BLaER1 treated with 17β-estradiol and CSF1 and Interleukin-3, amounts not matched to agents 10 nM and 100 nM (cell line): ENCODE results near the gene RABGAP1L.
"Not testable (repeated sequence)": the region's sequence is repeated elsewhere in the genome, so short reads cannot be mapped to it uniquely, and the experiment has no call there.

Experiments
- H3K27ac ChIP-seq, 11 experiments: shearing (Covaris generic); formaldehyde crosslinking; 2 replicates each; pipeline ENCODE4 v1.8.1; 2022
- H3K27me3 ChIP-seq, 11 experiments: shearing (Covaris generic); formaldehyde crosslinking; 2 replicates each; pipeline ENCODE4 v1.8.1; 2022
- H3K36me3 ChIP-seq, 11 experiments: shearing (Covaris generic); formaldehyde crosslinking; 2 replicates each; pipeline ENCODE4 v1.8.1; 2022
- H3K4me1 ChIP-seq, 10 experiments: shearing (Covaris generic); formaldehyde crosslinking; 2 replicates each; pipeline ENCODE4 v1.8.1; 2022
- H3K4me2 ChIP-seq, 11 experiments: shearing (Covaris generic); formaldehyde crosslinking; 2 replicates each; pipeline ENCODE4 v1.8.1; 2022
- H3K4me3 ChIP-seq, 10 experiments: shearing (Covaris generic); formaldehyde crosslinking; 2 replicates each; pipeline ENCODE4 v1.8.1; 2022
- H3K9ac ChIP-seq, 11 experiments: shearing (Covaris generic); formaldehyde crosslinking; 2 replicates each; pipeline ENCODE4 v1.8.1; 2022
- H3K9me3 ChIP-seq, 11 experiments: shearing (Covaris generic); formaldehyde crosslinking; replicated peaks in 1 of 11; 2 replicates each; pipeline ENCODE4 v1.8.1; 2022
- H4K20me1 ChIP-seq, 11 experiments: shearing (Covaris generic); formaldehyde crosslinking; 2 replicates each; pipeline ENCODE4 v1.8.1; 2022
- Cebpa-rat ChIP-seq, 11 experiments: shearing (Covaris generic); IDR thresholded peaks; 2 replicates each; pipeline ENCODE4 v1.8.1; 2022

Gene RABGAP1L

DNA sequence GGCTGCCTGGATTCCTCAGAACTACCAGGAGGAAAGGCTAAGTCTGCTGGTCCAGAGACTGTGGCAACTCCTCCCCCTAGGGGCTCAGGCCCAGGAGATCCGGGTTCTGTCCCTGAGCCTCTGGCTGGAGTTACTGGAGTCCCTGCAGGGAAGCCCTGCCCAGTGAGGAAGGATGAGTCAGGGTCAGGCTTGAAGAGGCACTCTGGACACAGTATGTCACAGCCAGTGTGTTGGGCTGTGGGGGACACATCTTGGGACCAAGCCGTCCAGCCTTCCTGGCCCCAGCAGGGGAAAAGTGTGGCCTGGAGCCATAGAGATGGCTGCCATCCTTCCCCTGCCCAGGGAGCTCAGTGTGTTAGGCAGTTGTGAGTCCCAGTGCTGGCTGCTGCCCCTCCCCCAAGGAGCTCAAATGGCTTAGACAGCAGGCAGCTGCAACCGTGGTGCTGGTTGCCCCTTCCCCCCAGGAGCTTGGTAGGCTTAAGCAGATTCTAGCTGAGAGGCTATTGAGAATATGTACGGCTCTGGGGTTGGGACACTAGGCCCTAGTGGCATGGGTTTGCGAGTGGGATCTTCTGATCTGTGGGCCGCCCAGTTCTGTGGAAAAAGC lies 28.2 kb upstream of the RABGAP1L start:
- H3K27ac ChIP-seq: no peak overlapping the region
- H3K36me3 ChIP-seq: no peaks in the 10 kb centered on the region
- H3K27me3 ChIP-seq: no peaks in the 10 kb centered on the region
- H4K20me1 ChIP-seq: no peaks in the 10 kb centered on the region
- TF ChIP-seq Cebpa-rat (IDR thresholded peaks at IDR 0.05): no peak
- no peak overlapping the region for H3K4me3 ChIP-seq
- peaks cover 0 to 22% (median 7%) of the 10 kb centered on the region in 11 experiments; a peak in 13 of 22 replicates for H3K9me3 ChIP-seq
- H3K4me2 ChIP-seq: no peak overlapping the region
- no peak overlapping the region for H3K9ac ChIP-seq
- H3K4me1 ChIP-seq: peaks cover 20 to 38% (median 26%) of the 10 kb centered on the region in 10 experiments

DNA sequence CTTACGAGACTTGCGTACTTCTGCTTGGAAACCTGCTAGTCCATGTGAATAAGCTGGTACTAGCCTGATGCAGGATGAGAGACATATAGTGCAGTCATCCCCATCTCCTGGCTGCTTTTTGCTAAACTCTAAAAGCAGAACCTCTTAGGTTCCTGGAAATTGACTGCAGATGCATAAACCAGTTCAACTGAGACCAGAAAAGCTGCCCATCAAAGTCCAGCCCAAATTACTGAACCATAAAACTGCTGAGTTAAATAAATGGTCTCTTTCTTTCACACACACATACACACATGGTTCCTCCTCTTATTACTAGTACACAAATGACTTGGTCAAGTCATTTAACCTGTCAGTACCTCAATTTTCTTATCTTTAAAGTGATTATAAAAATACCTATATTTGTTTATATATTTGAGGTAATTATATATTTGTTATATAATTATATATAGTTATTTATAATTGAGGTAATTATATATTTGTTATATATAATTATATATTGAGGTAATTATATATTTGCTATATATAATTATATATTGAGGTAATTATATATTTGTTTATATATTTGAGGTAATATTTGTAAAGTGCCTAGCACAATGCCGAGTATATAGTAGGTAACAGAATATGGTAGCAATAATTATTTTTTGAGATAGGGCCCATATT lies 25.2 kb upstream of the RABGAP1L start:
- peaks cover 0 to 21% (median 0%) of the 10 kb centered on the region in 11 experiments; a peak in 4 of 22 replicates for H3K9me3 ChIP-seq
- H3K4me1 ChIP-seq: peaks cover 23 to 32% (median 27%) of the 10 kb centered on the region in 10 experiments
- H3K27me3 ChIP-seq: no peaks in the 10 kb centered on the region
- H4K20me1 ChIP-seq: no peaks in the 10 kb centered on the region
- no peak overlapping the region for H3K4me3 ChIP-seq
- peak overlapping the region in 2 of 11 experiments; percentile 14 to 23; a peak in 2 of 22 replicates for H3K9ac ChIP-seq
- peak overlapping the region in 4 of 11 experiments; percentile 6 to 49 (median 32); a peak in 4 of 22 replicates for H3K27ac ChIP-seq
- no peaks in the 10 kb centered on the region for H3K36me3 ChIP-seq
- peak overlapping the region in 10 of 11 experiments; percentile 27 to 62 (median 49); a peak in 19 of 22 replicates for H3K4me2 ChIP-seq
- no peak for TF ChIP-seq Cebpa-rat (IDR thresholded peaks at IDR 0.05)

DNA sequence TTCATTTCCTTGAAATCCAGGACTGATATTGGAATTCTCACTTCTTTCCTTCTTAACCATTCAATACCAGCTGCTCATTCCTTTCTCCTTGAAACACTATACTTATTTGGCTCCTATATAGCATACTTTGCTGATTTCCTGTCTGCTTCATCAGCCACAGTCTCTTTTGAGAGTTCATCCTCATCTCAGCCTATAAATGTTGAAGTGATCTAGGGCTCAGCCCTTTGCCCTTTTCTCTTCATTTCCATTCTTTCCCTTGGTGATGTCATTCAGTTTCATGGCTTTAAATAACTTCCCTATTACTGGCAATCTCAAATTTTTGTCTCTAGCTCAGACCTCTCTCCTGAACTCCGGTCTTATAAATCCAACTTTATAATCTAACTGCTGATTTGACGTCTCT lies 24.1 kb upstream of the RABGAP1L start:
- Histone ChIP-seq H3K9ac (0 out of 22 replicates have a peak overlapping the region, but pooled peaks of 1 of the 11 experiments have one; percentile 17), H3K4me3 (no peak overlapping the region), H3K27me3 (no peaks in the 10 kb centered on the region), H3K27ac (peak overlapping the region in 3 of 11 experiments; percentile 50 to 54 (median 51); a peak in 6 of 22 replicates), H4K20me1 (no peaks in the 10 kb centered on the region), H3K9me3 (peaks cover 0 to 11% (median 0%) of the 10 kb centered on the region in 11 experiments; a peak in 4 of 22 replicates), H3K4me2 (peak overlapping the region; percentile 13 to 61 (median 21); a peak in 12 of 22 replicates), H3K4me1 (peaks cover 23 to 32% (median 27%) of the 10 kb centered on the region in 10 experiments), H3K36me3 (no peaks in the 10 kb centered on the region)
- TF ChIP-seq Cebpa-rat (IDR thresholded peaks at IDR 0.05): no peak

DNA sequence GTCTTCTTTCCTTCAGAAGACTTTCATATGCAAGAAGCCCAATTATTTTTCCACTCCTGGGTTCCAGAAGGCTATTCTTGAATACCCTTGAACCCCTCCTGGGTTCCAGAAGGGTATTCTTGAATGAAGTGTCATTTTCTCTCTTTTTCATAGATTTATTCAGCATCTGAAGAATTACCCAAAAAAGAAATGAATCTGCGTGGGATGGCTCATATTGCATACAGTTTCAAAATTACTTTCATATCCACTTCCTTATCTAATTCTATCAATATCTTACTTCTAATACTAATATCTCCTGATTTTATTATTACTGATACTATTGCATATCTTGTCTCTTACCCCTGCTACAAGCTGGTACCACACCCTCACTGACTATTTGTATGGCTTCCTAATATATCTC lies 22.6 kb upstream of the RABGAP1L start:
- no peaks in the 10 kb centered on the region for H3K27me3 ChIP-seq
- no peaks in the 10 kb centered on the region for H3K36me3 ChIP-seq
- no peak for TF ChIP-seq Cebpa-rat (IDR thresholded peaks at IDR 0.05)
- H4K20me1 ChIP-seq: no peaks in the 10 kb centered on the region
- no peak overlapping the region for H3K27ac ChIP-seq
- H3K4me3 ChIP-seq: no peak overlapping the region
- H3K9me3 ChIP-seq: peaks cover 0 to 1% (median 0%) of the 10 kb centered on the region in 11 experiments; a peak in 1 of 22 replicates
- peaks cover 23 to 32% (median 27%) of the 10 kb centered on the region in 10 experiments for H3K4me1 ChIP-seq
- peak overlapping the region in 2 of 11 experiments; percentile 1 to 51; a peak in 1 of 22 replicates for H3K4me2 ChIP-seq
- no peak overlapping the region for H3K9ac ChIP-seq

DNA sequence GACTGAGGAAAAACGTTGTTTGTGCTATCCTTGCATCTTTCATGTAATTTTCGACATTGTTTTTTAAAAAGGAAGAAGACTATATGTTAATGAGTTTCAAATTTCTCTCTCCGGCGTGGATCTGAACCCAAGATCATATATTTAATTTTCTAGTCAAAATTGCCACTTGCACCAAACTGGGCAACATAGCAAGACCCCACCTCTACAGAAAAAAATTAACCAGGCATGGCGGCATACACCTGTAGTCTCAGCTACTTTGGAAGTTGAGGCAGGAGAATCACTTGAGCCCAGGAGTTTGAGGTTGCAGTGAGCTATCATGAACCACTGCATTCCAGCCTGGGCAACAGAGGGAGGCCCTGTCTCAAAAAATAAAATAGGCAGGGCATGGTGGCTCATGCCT lies 16.5 kb upstream of the RABGAP1L start:
- H3K9ac ChIP-seq: no peak overlapping the region

DNA sequence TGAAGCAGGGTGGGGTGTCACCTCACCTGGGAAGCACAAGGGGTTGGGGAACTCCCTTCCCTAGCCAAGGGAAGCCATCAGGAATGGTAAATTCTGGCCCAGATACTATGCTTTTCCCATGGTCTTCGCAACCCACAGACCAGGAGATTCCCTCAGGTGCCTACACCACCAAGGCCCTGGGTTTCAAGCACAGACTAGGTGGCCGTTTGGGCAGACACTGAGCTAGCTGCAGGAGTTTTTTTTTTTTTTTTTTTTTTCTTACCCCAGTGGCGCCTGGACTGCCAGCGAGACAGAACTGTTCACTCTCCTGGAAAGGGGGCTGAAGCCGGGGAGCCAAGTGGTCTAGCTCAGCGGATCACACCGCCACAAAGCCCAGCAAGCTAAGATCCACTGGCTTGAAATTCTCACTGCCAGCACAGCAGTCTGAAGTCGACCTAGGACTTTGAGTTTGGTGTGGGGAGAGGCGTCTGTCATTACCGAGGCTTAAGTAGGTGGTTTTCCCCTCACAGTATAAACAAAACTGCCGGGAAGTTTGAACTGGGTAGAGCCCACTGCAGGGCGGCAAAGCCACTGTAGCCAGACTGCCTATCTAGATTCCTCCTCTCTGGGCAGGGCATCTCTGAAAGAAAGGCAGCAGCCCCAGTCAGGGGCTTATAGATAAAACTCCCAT lies 15.5 kb upstream of the RABGAP1L start:
- H3K4me3 ChIP-seq, H3K9ac ChIP-seq, H4K20me1 ChIP-seq, H3K4me1 ChIP-seq, H3K27me3 ChIP-seq, H3K4me2 ChIP-seq, H3K9me3 ChIP-seq, H3K36me3 ChIP-seq, H3K27ac ChIP-seq: not testable (repeated sequence)

More for the DNA sequence above, 16.5 kb upstream of the RABGAP1L start:
- H3K4me1 ChIP-seq: no peaks in the 10 kb centered on the region
- no peaks in the 10 kb centered on the region for H4K20me1 ChIP-seq
- no peaks in the 10 kb centered on the region for H3K27me3 ChIP-seq
- no peak overlapping the region for H3K4me3 ChIP-seq
- no peaks in the 10 kb centered on the region for H3K36me3 ChIP-seq
- no peak overlapping the region for H3K27ac ChIP-seq
- H3K9me3 ChIP-seq: peaks cover 0 to 7% (median 0%) of the 10 kb centered on the region in 11 experiments; a peak in 2 of 22 replicates
- H3K4me2 ChIP-seq: no peak overlapping the region
- no peak for TF ChIP-seq Cebpa-rat (IDR thresholded peaks at IDR 0.05)

DNA sequence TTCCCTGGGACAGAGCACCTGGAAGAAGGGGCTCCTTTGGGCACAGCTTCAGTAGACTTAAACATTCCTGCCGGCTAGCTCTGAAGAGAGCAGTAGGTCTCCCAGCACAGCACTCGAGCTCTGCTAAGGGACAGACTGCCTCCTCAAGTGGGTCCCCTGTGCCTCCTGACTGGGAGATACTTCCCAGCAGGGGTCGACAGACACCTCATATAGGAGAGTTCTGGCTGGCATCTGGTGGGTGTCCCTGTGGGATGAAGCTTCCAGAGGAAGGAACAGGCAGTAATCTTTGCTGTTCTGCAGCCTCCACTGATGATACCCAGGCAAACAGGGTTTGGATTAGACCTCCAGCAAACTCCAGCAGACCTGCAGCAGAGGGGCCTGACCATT lies 14.9 kb upstream of the RABGAP1L start:
- not testable (repeated sequence) for H4K20me1 ChIP-seq, H3K36me3 ChIP-seq, H3K4me2 ChIP-seq, H3K4me3 ChIP-seq, H3K27ac ChIP-seq, H3K4me1 ChIP-seq, H3K9ac ChIP-seq, H3K27me3 ChIP-seq
- H3K9me3 ChIP-seq: peaks cover 3 to 12% (median 5%) of the 10 kb centered on the region in 11 experiments; a peak in 12 of 22 replicates

DNA sequence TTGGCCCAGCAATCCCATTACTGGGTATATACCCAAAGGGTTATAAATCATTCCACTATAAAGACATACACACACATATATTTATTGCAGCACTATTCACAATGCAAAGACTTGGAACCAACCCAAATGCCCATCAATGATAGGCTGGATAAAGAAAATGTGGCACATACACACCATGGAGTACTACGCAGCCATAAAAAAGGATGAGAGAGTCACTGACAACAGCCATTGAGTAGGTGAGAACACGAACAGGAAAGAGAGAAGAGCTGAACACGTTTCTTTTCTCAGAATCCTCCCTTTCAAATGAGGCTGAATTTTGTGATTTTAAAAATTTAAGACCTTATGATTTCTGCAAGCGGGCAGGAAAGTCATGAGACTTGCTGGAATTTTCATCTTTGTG lies 10.1 kb upstream of the RABGAP1L start:
- Histone ChIP-seq H4K20me1 (no peaks in the 10 kb centered on the region), H3K9ac (no peak overlapping the region), H3K4me3 (no peak overlapping the region), H3K36me3 (no peaks in the 10 kb centered on the region), H3K27me3 (no peaks in the 10 kb centered on the region), H3K9me3 (peaks cover 3 to 13% (median 6%) of the 10 kb centered on the region in 11 experiments; a peak in 12 of 22 replicates), H3K4me1 (peaks cover 0 to 17% (median 7%) of the 10 kb centered on the region in 10 experiments; a peak in 9 of 20 replicates), H3K27ac (no peak overlapping the region), H3K4me2 (no peak overlapping the region)
- TF ChIP-seq Cebpa-rat (IDR thresholded peaks at IDR 0.05): no peak

DNA sequence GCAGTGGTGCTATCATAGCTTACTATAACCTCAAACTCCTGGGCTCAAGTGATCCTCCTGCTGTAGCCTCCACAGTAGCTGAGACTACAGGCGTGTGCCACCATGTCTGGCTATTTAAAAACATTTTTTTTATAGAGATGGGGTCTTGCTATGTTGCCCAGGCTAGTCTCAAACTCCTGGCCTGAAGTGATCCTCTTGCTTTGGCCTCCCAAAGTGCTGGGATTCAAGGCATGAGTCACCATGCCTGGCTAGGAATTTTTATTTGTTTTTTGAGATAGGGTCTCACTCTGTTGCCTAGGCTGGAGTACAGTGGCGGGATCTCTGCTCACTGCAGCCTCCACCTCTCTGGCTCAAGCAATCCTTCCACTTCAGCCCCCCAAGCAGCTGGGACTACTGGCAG lies 8.8 kb upstream of the RABGAP1L start:
- no peak for TF ChIP-seq Cebpa-rat (IDR thresholded peaks at IDR 0.05)
- Histone ChIP-seq H3K4me1 (peaks cover 0 to 17% (median 7%) of the 10 kb centered on the region in 10 experiments; a peak in 9 of 20 replicates), H3K36me3 (no peaks in the 10 kb centered on the region), H3K4me2 (no peak overlapping the region), H3K9ac (no peak overlapping the region), H4K20me1 (no peaks in the 10 kb centered on the region), H3K27me3 (no peaks in the 10 kb centered on the region), H3K27ac (no peak overlapping the region), H3K4me3 (no peak overlapping the region), H3K9me3 (peaks cover 3 to 13% (median 6%) of the 10 kb centered on the region in 11 experiments; a peak in 12 of 22 replicates)
